Right lobe of liver (tissue), 4 donors: Measurements from ENCODE around the gene MACF1.

Source experiments
- POLR2A ChIP-seq: fragments of 450-650 bp; IDR thresholded peaks from one replicate; pipeline ENCODE4 v1.6.1; 2017; ENCODE audit warnings: antibody characterized with exemption, mild to moderate bottlenecking
- TF ChIP-seq, protein P1 (sequence below), 4 donors: fragments of 200-600 bp in 3 of 4; fragments of 450-650 bp in 1 of 4; IDR thresholded peaks; one replicate each; pipeline versions ENCODE4 v1.5.1 to v1.8.0; 2016 to 2022; ENCODE audit warnings: antibody characterized with exemption in 4 of 4, mild to moderate bottlenecking in 2 of 4
- donor health status: DM: no; HTN: no; CAD: no.
- donor health status: DM: no; HTN: no; CAD: no.
- donor health status: DM: no; HTN: yes; CAD: no.

DNA sequence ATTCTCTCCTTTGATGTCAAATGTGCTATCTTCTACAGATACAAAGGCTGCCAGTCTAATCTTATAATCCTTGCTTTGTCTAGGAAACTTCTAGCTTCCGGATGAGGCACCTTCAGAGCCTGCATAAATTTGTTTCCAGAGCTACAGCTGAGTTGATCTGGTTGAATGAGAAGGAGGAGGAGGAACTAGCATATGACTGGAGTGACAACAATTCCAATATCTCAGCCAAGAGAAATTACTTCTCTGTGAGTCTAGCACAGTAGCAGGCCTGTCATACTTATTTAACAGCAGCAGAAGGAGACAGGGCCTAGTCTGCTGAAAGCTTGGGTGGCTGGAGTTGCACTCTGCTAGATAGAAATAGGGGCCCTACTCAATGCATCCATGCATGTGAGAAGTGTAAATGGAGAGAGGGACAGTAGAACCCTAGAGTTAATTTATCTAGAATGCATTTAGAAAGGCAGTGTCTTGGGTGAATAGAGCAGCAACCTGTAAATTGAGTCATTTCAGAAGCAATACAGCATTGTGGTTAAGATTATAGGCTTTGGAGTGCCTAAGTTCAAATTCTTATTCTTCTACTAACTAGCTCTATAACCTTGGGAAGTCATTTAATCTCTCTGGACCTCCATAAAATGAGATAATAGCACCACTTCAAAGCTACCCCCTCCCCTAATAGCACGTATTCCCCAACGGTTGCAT, 89.0 kb downstream of the MACF1 start:
- TF ChIP-seq, protein P1, sequence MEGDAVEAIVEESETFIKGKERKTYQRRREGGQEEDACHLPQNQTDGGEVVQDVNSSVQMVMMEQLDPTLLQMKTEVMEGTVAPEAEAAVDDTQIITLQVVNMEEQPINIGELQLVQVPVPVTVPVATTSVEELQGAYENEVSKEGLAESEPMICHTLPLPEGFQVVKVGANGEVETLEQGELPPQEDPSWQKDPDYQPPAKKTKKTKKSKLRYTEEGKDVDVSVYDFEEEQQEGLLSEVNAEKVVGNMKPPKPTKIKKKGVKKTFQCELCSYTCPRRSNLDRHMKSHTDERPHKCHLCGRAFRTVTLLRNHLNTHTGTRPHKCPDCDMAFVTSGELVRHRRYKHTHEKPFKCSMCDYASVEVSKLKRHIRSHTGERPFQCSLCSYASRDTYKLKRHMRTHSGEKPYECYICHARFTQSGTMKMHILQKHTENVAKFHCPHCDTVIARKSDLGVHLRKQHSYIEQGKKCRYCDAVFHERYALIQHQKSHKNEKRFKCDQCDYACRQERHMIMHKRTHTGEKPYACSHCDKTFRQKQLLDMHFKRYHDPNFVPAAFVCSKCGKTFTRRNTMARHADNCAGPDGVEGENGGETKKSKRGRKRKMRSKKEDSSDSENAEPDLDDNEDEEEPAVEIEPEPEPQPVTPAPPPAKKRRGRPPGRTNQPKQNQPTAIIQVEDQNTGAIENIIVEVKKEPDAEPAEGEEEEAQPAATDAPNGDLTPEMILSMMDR (IDR thresholded peaks at IDR 0.05), result no peak
- TF ChIP-seq POLR2A, result no peak
